HG03175 (cell line): ENCODE measurements around the gene MAST4.

Experiments
- ATAC-seq: cut with Tn5 transposase; IDR thresholded peaks from one replicate; pipeline ENCODE4 v1.9.1; 2021; ENCODE audit warnings: mild to moderate bottlenecking, moderate library complexity; ENCODE audit not compliant: unreplicated experiment

The MAST4 gene

DNA sequence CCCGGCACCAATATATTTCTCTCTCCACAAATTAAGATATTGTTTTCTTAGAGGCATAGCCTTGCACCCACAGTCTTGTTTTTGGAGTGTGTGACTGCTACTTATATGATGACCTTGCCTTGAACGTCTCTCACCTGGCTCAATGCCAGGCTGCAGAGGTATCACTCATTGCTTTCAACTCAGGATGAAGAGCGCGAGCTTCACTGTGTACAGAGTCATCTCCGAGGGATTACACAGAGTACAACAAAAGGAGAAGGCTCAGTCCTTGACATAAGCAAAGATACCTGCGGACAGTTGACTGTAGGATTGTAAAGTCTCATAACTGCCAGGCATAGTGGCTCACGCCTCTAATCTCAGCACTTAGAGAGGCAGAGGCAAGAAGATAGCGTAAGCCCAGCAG lies 546.6 kb downstream of the MAST4 start:
- no peak for ATAC-seq

DNA sequence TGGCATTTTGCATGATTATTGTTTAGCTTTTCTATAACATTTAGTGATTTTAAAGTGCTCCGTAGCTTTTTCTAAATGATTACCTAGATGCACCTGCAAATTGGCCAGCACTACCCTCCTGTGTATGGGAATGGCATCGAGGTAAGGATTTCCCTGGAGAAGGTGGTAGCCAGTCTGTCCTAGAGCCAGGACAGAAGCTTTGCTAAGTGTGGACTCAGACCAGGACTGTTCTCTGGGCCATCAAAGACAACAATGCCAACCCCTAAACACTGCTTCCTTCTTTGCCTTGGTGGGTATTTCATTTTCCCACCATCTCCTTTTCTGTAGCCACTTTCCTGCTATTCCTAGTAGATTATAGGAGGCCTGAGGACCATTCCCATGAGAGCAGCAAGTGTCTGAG lies 547.4 kb downstream of the MAST4 start:
- ATAC-seq = no peak

DNA sequence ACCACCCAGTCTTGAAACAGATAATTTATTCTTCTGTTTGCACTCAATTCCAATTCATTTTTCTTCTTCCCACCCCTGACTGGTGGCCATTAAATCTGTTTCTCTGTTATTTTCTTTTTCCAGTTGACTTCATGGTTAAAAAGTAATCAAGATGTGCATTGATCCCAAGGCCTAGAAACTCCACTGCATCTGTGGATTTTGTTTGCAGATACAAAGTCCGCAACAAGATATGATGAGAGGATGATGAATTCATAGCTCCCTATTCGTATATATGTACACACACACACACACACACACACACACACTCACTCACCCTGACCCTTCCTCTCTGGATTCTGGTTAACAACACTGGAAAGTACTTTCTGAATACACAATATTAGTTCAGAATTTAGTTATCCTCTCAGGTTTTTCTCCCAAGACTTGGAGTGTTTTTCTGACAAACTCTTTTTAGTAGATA lies 548.0 kb downstream of the MAST4 start:
- ATAC-seq = no peak

DNA sequence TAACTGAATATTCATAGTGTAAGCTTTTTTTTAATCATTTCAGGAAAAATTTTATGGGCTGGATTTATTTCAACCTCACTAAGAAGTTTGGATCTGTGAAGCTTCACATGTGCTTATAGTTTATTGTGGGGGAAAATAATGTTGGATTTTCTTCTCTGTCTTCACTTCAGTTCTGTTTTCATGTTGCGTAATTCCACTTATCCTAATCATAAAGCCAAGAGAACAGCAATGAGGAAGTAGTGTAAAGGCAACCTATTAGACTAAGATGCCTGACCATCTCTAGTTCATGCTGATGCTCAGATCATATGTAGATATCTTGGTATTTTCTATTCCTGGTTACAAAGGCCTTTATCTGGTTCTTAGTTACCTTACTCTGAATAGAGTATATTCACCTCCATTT lies 550.4 kb downstream of the MAST4 start:
- ATAC-seq = no peak

DNA sequence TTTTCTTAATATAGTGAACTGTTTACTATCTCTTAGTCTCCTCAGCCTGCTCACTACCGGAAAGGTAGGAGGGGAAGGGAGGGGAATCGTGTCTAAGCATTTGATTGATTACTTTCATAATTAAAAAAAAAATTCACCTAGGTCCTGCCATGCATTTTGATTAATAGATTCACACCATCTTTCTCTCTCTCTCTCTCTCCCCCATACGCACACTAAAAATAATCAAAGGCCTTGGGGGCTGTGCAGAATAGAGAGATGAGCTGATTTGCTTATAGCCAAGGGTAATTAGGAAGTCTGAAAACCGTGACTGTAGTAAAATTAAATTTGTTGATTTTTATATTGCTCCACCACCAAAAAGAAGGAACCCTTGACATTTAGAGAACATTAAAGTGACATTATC lies 550.8 kb downstream of the MAST4 start:
- no peak for ATAC-seq

DNA sequence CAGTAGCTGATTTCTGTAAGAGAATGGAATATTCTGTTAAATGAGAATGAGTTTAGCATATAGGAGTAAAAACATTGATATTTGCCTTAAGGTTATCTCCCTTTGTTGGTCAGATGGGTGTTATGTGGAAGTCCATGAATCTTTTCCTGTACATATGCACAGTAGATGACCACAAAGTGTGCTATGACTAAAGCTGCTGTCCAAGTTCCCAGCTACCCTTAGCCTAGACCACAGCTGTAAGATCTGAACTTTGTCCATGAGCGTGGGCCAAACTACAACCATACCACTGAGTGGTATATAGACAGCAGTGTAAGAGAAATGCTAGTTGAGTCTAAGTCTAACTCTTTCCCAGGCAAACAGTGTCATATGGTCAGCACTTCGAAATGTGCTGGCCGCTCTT lies 551.6 kb downstream of the MAST4 start:
- no peak for ATAC-seq

DNA sequence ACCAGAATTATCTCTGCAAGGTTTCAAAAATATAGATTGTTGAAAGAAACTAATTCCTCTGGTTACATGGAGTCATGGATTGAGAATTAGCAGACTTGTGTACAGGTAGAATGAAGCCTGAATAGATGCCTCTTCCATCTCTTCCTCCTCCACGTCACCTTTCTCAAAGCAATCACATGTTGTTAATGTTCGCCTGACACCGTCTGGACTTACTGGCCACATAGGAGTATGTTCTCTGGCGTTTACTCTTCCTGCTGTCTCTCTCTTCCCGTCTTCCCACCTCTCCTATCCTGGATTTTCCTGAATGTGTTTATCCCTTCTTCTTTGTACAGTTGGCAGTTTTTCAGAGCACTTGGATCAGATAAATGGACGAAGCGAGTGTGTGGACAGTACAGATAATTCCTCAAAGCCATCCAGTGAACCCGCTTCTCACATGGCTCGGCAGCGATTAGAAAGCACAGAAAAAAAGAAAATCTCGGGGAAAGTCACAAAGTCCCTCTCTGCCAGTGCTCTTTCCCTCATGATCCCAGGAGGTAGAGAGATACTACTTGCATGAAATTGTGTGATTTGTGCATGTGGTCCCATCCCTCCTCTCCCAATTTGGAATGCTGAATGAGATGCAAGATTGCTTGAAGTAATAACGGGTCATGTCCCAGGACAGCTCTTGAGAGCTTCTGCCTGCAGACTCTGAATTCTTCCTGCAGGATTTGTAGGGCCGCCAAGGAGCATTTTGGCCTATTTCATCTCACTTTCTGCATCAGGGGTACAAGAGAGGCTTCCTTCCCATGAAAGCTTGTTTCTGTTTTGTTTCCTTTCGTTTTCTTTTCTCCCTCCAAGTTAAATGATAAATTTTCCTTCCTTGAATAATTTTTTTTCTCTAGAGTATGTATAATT lies 553.1 kb downstream of the MAST4 start:
- ATAC-seq = no peak

DNA sequence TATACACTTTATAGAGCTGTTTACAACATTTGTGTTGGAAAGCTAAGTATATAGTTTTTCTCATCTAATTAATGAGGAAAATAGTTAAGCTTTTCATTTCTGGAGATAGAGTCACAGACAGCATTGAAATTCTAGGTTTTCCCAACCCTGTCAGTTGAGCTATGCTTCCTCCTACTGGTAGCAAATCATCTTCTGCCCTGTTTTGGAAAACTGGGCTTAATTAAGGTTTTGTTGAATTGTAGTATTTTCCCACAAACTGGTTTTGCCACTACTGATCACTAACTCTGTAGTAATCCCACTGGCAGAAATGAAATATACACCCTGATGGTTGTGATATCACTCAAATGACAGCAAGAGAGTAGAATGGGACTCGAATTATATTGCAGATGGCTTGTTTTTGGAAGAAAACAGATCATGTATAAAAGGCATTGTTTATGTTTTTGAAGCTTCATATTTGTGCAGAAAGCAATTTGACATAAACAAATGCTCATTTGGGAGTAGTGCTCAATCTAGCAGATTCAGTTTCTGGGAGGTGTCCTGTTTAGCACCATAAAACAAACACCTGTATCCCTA lies 553.8 kb downstream of the MAST4 start:
- ATAC-seq = no peak

DNA sequence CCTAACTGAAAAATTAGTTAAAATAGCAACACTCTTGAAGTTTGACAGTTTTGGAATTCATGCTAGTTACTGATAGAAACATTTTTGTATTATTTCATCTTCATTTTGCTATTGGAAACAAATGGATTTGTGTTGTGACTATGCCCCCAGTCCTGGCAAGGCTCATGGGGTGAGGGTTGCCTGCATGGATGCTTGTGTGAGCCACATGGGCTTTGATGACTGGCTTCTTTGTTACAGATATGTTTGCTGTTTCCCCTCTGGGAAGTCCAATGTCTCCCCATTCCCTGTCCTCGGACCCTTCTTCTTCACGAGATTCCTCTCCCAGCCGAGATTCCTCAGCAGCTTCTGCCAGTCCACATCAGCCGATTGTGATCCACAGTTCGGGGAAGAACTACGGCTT lies 556.2 kb downstream of the MAST4 start:
- no peak for ATAC-seq

DNA sequence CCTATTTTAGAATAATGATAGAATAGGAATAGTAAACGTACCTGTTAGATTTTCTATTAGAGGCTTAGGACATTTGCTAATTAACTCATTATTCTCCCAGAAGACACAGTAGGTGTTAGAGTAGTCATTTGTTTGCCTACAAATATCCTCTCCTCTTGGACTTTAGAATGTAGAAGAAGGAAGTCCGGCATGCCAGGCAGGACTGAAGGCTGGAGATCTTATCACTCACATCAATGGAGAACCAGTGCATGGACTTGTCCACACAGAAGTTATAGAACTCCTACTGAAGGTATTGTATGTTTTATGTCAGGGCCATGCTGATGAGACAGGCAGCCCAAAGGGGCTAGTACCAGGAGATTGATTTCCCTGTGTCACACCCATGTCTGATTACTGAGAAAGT lies 557.1 kb downstream of the MAST4 start:
- no peak for ATAC-seq

DNA sequence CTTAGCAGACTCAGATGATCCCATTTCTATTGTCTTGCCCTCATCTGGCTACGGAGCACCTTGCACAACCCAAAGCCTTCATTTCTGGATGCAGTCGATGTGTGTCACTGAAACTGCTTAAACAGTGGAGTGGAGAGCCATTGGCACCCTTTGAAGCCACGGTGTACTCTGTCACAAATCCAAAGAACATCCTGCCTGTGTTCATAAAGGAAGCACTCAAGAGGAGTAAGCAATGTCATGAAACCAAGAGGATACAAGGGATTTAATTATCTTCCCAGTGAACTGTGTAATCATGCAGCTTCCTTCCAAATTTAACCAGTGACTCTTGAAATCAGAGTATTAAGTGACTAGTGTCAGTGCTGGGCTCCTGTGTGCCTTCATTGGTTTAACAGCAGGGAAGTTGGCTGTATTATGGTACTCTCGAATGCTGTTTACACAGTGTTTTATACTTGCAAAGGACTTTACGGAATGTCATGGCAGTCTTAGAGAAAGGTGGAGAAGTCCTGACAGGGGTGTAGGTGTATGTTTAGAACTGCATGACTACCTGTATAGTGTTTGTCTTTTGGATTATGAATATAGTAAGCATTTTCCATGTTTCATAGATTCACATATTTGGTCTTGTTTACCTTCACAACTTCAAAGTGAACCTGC lies 558.5 kb downstream of the MAST4 start:
- ATAC-seq = no peak

DNA sequence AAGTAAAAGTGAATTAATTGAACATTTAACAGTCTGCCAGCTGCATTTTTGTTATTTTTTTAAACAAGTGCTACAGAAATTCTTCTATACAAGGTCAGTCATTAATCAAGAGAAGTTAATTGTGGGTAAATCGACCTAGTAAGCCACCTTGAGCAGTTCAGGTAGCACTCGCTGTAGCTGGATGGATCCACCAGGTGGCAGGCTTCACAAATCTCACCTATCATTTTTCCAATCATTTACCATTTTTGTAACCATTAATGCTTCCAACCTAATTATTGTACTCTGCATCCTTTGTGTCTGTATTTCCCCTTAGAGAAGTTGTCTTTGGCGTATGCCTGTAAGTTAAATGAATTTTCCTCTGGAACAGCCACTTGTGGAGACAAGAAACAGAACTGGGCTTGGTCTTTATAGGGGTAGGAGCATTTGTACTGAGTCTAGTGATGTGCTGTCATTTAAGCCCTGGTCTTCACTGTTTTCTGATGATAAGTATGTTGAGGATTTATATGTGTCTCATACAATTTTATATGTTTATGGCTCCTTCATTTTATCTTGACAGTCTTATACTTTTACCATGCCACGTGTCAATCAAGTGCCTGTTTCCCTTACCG lies 560.9 kb downstream of the MAST4 start:
- ATAC-seq = peak; percentile 62

DNA sequence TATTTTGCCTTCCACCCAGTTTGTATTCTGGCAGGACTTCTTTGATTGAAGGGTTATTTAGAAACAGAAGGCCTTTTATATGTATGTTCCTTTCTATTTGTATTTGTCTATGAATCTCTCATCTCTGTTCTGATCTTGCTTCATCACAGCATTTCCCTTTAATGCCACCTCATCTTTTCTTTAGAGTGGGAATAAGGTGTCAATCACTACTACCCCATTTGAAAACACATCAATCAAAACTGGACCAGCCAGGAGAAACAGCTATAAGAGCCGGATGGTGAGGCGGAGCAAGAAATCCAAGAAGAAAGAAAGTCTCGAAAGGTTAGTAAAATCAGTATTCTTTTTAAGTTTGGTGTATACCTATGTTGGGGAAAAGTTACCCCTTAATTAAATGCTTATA lies 564.1 kb downstream of the MAST4 start:
- no peak for ATAC-seq

DNA sequence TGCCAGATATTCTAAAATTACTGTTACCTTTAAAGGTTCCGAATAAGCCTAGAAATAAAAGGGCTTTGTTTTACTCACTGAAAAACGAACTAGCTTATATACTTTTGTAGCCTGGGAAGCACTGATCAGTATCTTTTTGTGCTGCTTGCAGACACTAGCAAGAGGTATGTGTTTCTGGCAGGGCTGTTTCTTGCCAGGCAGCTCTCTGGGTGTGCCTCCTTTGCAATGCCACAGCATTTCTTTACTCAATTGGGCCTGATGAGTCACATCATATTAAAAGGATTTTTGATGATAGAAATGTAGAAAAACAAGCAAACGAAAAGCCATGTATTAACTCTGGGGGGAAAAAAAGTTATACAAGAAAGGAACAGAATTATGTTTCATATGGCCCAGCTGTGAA lies 564.8 kb downstream of the MAST4 start:
- ATAC-seq = no peak

DNA sequence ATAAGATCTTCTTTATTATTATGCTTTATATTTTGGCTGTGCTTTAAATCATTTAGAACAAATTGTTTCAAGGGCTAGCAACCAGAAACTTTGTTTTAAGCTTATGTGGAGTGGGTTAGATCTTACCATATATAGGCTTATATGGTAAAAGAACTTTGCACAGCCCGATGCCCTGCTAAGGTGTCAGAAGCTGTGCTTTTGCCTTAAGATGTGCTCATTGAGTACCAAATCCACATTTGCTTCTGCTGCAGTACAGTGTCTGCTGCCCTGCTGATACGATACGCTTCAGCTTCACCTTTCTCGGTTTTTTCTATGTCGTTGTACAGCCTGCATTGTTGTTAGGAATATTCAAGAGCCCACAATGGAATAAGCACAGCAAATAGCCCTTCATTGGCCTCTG lies 565.6 kb downstream of the MAST4 start:
- ATAC-seq = no peak

DNA sequence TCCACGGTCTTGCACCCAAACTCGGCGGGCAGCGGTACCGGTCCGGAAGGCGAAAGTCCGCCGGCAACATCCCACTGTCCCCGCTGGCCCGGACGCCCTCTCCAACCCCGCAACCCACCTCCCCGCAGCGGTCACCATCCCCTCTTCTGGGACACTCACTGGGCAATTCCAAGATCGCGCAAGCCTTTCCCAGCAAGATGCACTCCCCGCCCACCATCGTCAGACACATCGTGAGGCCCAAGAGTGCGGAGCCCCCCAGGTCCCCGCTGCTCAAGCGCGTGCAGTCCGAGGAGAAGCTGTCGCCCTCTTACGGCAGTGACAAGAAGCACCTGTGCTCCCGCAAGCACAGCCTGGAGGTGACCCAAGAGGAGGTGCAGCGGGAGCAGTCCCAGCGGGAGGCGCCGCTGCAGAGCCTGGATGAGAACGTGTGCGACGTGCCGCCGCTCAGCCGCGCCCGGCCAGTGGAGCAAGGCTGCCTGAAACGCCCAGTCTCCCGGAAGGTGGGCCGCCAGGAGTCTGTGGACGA lies 567.1 kb downstream of the MAST4 start:
- no peak for ATAC-seq

DNA sequence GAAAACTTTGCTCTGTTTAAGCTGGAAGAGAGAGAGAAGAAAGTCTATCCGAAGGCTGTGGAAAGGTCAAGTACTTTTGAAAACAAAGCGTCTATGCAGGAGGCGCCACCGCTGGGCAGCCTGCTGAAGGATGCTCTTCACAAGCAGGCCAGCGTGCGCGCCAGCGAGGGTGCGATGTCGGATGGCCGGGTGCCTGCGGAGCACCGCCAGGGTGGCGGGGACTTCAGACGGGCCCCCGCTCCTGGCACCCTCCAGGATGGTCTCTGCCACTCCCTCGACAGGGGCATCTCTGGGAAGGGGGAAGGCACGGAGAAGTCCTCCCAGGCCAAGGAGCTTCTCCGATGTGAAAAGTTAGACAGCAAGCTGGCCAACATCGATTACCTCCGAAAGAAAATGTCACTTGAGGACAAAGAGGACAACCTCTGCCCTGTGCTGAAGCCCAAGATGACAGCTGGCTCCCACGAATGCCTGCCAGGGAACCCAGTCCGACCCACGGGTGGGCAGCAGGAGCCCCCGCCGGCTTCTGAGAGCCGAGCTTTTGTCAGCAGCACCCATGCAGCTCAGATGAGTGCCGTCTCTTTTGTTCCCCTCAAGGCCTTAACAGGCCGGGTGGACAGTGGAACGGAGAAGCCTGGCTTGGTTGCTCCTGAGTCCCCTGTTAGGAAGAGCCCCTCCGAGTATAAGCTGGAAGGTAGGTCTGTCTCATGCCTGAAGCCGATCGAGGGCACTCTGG lies 567.8 kb downstream of the MAST4 start:
- no peak for ATAC-seq

DNA sequence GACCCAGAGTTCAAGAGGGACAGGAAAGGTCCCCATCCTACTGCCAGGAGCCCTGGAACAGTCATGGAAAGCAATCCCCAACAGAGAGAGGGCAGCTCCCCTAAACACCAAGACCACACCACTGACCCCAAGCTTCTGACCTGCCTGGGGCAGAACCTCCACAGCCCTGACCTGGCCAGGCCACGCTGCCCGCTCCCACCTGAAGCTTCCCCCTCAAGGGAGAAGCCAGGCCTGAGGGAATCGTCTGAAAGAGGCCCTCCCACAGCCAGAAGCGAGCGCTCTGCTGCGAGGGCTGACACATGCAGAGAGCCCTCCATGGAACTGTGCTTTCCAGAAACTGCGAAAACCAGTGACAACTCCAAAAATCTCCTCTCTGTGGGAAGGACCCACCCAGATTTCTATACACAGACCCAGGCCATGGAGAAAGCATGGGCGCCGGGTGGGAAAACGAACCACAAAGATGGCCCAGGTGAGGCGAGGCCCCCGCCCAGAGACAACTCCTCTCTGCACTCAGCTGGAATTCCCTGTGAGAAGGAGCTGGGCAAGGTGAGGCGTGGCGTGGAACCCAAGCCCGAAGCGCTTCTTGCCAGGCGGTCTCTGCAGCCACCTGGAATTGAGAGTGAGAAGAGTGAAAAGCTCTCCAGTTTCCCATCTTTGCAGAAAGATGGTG lies 568.8 kb downstream of the MAST4 start:
- ATAC-seq = no peak

DNA sequence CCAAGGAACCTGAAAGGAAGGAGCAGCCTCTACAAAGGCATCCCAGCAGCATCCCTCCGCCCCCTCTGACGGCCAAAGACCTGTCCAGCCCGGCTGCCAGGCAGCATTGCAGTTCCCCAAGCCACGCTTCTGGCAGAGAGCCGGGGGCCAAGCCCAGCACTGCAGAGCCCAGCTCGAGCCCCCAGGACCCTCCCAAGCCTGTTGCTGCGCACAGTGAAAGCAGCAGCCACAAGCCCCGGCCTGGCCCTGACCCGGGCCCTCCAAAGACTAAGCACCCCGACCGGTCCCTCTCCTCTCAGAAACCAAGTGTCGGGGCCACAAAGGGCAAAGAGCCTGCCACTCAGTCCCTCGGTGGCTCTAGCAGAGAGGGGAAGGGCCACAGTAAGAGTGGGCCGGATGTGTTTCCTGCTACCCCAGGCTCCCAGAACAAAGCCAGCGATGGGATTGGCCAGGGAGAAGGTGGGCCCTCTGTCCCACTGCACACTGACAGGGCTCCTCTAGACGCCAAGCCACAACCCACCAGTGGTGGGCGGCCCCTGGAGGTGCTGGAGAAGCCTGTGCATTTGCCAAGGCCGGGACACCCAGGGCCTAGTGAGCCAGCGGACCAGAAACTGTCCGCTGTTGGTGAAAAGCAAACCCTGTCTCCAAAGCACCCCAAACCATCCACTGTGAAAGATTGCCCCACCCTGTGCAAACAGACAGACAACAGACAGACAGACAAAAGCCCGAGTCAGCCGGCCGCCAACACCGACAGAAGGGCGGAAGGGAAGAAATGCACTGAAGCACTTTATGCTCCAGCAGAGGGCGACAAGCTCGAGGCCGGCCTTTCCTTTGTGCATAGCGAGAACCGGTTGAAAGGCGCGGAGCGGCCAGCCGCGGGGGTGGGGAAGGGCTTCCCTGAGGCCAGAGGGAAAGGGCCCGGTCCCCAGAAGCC lies 569.6 kb downstream of the MAST4 start:
- ATAC-seq = peak; percentile 91
